HCT116 (cell line): ENCODE data around the gene TTC36. TPM values are rescaled to one million over a fixed set of nuclear protein-coding genes. Genes with fewer than 3 reads are reported as not detected.

Experiments
- ATAC-seq: fragments of 200-7000 bp; cut with Tn5 transposase; 2 replicates; pipeline ENCODE4 v1.9.1; 2020; ENCODE audit warnings: mild to moderate bottlenecking, moderate library complexity
- BruUV-seq: library from RNA; stranded (reverse); fragments of 400-500 nt; replicated peaks from 2 replicates; lab custom pipeline; 2021; lab: Mats Ljungman, UMichigan
- CTCF ChIA-PET: fragments of 300-600 bp; sonication (Branson Sonifier 250); formaldehyde crosslinking; loops from one replicate; lab custom pipeline; 2021; ENCODE audit warnings: antibody characterized with exemption; lab: Charles Lee
- POLR2A ChIA-PET: fragments of 300-600, 350-600 bp; sonication (Branson Sonifier 250); formaldehyde crosslinking; loops from one replicate; lab custom pipeline; 2021; ENCODE audit warnings: antibody characterized with exemption; lab: Charles Lee
- RAD21 ChIA-PET, 2 experiments: fragments of 300-600 bp; sonication (Branson Sonifier 250); formaldehyde crosslinking; loops; one replicate each; lab custom pipeline; 2023; ENCODE audit warnings: low total read pairs in 2 of 2; ENCODE audit not compliant: uncharacterized antibody in 2 of 2, unreplicated experiment in 2 of 2, low non-redundant PET in 1 of 2; lab: Charles Lee
- DNase-seq: peaks from one replicate; pipeline ENCODE4 v3.0.0-alpha.2; 2010; ENCODE audit warnings: low read depth, low spot score
- H2AFZ ChIP-seq: fragments of 200-600 bp; shearing (Covaris generic), sonication (generic); 2 replicates; pipeline ENCODE4 v1.6.1; 2017; ENCODE audit warnings: low read depth, mixed run types, mixed read lengths, antibody characterized with exemption, low read length; ENCODE audit not compliant: poor library complexity, severe bottlenecking
- H3K27ac ChIP-seq: 2 replicates; pipeline ENCODE4 v1.5.1; 2012; ENCODE audit warnings: low read depth, low read length
- H3K27me3 ChIP-seq: fragments of 200-600 bp; sonication (generic); 2 replicates; pipeline ENCODE4 v1.6.1; 2016; ENCODE audit warnings: mixed run types, low read length, mixed read lengths; ENCODE audit not compliant: insufficient read depth
- H3K36me3 ChIP-seq, 2 experiments: fragments of 200-500 bp in 1 of 2; fragments of 200-600 bp in 1 of 2; sonication (Bioruptor generic) in 1 of 2; sonication (generic) in 1 of 2; 2 replicates each; pipeline versions ENCODE4 v1.5.1 to v1.6.1; 2014 to 2016; ENCODE audit warnings: low read length in 2 of 2, inconsistent platforms in 1 of 2, mixed read lengths in 1 of 2, mixed run types in 1 of 2; ENCODE audit not compliant: insufficient read depth in 2 of 2, control insufficient read depth in 1 of 2
- H3K4me1 ChIP-seq, 2 experiments: fragments of 200-600 bp in 1 of 2; sonication (generic) in 1 of 2; 2 replicates each; pipeline versions ENCODE4 v1.5.1 to v1.6.1; 2012 to 2017; ENCODE audit warnings: low read length in 2 of 2, inconsistent platforms in 1 of 2, mild to moderate bottlenecking in 1 of 2, mixed read lengths in 1 of 2, mixed run types in 1 of 2, moderate library complexity in 1 of 2; ENCODE audit not compliant: insufficient read depth in 2 of 2, control insufficient read depth in 1 of 2
- H3K4me2 ChIP-seq: fragments of 200-600 bp; sonication (generic); 2 replicates; pipeline ENCODE4 v1.6.1; 2017; ENCODE audit warnings: mixed run types, low read length, mixed read lengths
- H3K4me3 ChIP-seq, 2 experiments: fragments of 200-600 bp in 1 of 2; sonication (generic) in 1 of 2; replicated peaks in 1 of 2; 2 replicates each; pipeline ENCODE4 v1.5.1; 2011 to 2016; ENCODE audit warnings: low read length in 2 of 2, control low read depth in 1 of 2, low read depth in 1 of 2, mild to moderate bottlenecking in 1 of 2, mixed read lengths in 1 of 2, mixed run types in 1 of 2
- H3K79me2 ChIP-seq: fragments of 200-600 bp; sonication (generic); 2 replicates; pipeline ENCODE4 v1.6.1; 2017; ENCODE audit warnings: mild to moderate bottlenecking, mixed run types, low read length, moderate library complexity, mixed read lengths; ENCODE audit not compliant: insufficient read depth
- H3K9ac ChIP-seq: fragments of 200-600 bp; sonication (generic); 2 replicates; pipeline ENCODE4 v1.6.1; 2016; ENCODE audit warnings: low read length, mixed read lengths
- H3K9me2 ChIP-seq: fragments of 200-600 bp; sonication (generic), shearing (Covaris generic); 2 replicates; pipeline ENCODE4 v1.6.1; 2017; ENCODE audit warnings: mixed run types, mild to moderate bottlenecking, moderate library complexity; ENCODE audit not compliant: insufficient read depth
- H3K9me3 ChIP-seq, 2 experiments: fragments of 200-500 bp in 1 of 2; fragments of 200-600 bp in 1 of 2; sonication (Bioruptor generic) in 1 of 2; sonication (generic) in 1 of 2; 2 replicates each; pipeline ENCODE4 v1.6.1; 2014 to 2017; ENCODE audit warnings: low read length in 2 of 2, mixed read lengths in 2 of 2, inconsistent platforms in 1 of 2, low read depth in 1 of 2, mild to moderate bottlenecking in 1 of 2, mixed run types in 1 of 2, moderate library complexity in 1 of 2; ENCODE audit not compliant: control insufficient read depth in 1 of 2, insufficient read depth in 1 of 2
- H4K20me1 ChIP-seq: fragments of 200-600 bp; sonication (generic), shearing (Covaris generic); 2 replicates; pipeline ENCODE4 v1.6.1; 2017; ENCODE audit warnings: mixed run types, mild to moderate bottlenecking, moderate library complexity; ENCODE audit not compliant: insufficient read depth
- ATF3 ChIP-seq: IDR thresholded peaks from 2 replicates; pipeline ENCODE4 v1.6.1; 2012
- EZH2phosphoT487 ChIP-seq: fragments of 200-600 bp; IDR thresholded peaks from 2 replicates; pipeline ENCODE4 v1.6.1; 2018; ENCODE audit warnings: antibody characterized with exemption, borderline replicate concordance
- POLR2A ChIP-seq: IDR thresholded peaks from 2 replicates; pipeline ENCODE4 v1.7.0; 2011; ENCODE audit warnings: borderline replicate concordance; ENCODE audit not compliant: insufficient read depth, insufficient read length; ENCODE audit errors: extremely low read depth
- POLR2AphosphoS5 ChIP-seq: IDR thresholded peaks from 2 replicates; pipeline ENCODE4 v1.6.1; 2011; ENCODE audit warnings: mild to moderate bottlenecking, low read depth, low read length, moderate library complexity
- RAD21 ChIP-seq: IDR thresholded peaks from 2 replicates; pipeline ENCODE4 v1.6.1; 2012; ENCODE audit warnings: low read depth, mild to moderate bottlenecking
- SIN3A ChIP-seq: IDR thresholded peaks from 2 replicates; pipeline ENCODE4 v1.6.1; 2012; ENCODE audit warnings: low read depth
- ZFX ChIP-seq: fragments of 450-650 bp; IDR thresholded peaks from 2 replicates; pipeline ENCODE4 v1.6.1; 2017
- ZNF274 ChIP-seq: fragments of 200-500 bp; sonication (Bioruptor generic); IDR thresholded peaks from 2 replicates; pipeline ENCODE4 v1.6.1; 2014; ENCODE audit warnings: mild to moderate bottlenecking, low read depth, low read length, inconsistent platforms
- intact Hi-C: fragments of 100-400 bp; cut with micrococcal nuclease; formaldehyde crosslinking; loops from 2 replicates; pipeline ENCODE4 v1.10.0; 2022
- total RNA-seq: library from RNA; stranded (reverse); gene quantifications from one replicate; pipeline ENCODE4 v1.2.1, GENCODE V29; 2021; ENCODE audit not compliant: unreplicated experiment
- TF ChIP-seq, protein P1 (sequence below), 3 experiments: fragments of 200-600 bp in 1 of 3; sonication (generic) in 1 of 3; IDR thresholded peaks in 2 of 3; conservative IDR thresholded peaks in 1 of 3; 2 replicates each; pipeline ENCODE4 v1.5.1; 2012 to 2017; ENCODE audit warnings: low read depth in 2 of 3, low read length in 2 of 3, antibody characterized with exemption in 1 of 3, borderline replicate concordance in 1 of 3, control low read depth in 1 of 3, mild to moderate bottlenecking in 1 of 3, mixed read lengths in 1 of 3, mixed run types in 1 of 3, moderate library complexity in 1 of 3; ENCODE audit not compliant: insufficient read depth in 1 of 3
- TF ChIP-seq, protein P2 (sequence below): IDR thresholded peaks from 2 replicates; pipeline ENCODE4 v1.6.1; 2012; ENCODE audit warnings: low read depth
- TF ChIP-seq, protein P3 (sequence below): IDR thresholded peaks from 2 replicates; pipeline ENCODE4 v1.6.1; 2012

TTC36 gene
- total RNA-seq, 1 experiment from 2014 or later = 0.47 TPM

GRCh38 chr11:118560806-118561205, 33.5 kb downstream of the TTC36 start:
- intact Hi-C loops = no loop called here
- ChIA-PET POLR2A (no interaction called here), CTCF (no interaction called here), RAD21 (no interaction called here)
- no peak overlapping the region for H2AFZ ChIP-seq
- H3K27me3 ChIP-seq = no peaks in the 10 kb centered on the region
- H3K4me1 ChIP-seq = peaks cover 3 to 7% of the 10 kb centered on the region in 2 experiments; a peak in 2 of 4 replicates
- H3K36me3 ChIP-seq = peaks cover 0 to 9% of the 10 kb centered on the region in 2 experiments; a peak in 2 of 4 replicates
- no peaks in the 10 kb centered on the region for H3K79me2 ChIP-seq
- no peak for ATAC-seq
- H3K9me2 ChIP-seq = no peaks in the 10 kb centered on the region
- BruUV-seq = no TSS peak
- TF ChIP-seq, protein P1, sequence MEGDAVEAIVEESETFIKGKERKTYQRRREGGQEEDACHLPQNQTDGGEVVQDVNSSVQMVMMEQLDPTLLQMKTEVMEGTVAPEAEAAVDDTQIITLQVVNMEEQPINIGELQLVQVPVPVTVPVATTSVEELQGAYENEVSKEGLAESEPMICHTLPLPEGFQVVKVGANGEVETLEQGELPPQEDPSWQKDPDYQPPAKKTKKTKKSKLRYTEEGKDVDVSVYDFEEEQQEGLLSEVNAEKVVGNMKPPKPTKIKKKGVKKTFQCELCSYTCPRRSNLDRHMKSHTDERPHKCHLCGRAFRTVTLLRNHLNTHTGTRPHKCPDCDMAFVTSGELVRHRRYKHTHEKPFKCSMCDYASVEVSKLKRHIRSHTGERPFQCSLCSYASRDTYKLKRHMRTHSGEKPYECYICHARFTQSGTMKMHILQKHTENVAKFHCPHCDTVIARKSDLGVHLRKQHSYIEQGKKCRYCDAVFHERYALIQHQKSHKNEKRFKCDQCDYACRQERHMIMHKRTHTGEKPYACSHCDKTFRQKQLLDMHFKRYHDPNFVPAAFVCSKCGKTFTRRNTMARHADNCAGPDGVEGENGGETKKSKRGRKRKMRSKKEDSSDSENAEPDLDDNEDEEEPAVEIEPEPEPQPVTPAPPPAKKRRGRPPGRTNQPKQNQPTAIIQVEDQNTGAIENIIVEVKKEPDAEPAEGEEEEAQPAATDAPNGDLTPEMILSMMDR (IDR thresholded peaks at IDR 0.05 in 2 of 3, conservative IDR thresholded peaks at IDR 0.05 in 1 of 3; ENCODE audit: borderline replicate concordance in 1 of 3, insufficient read depth in 1 of 3, low read depth in 2 of 3, low read length in 2 of 3) = no peak
- TF ChIP-seq, protein P2, sequence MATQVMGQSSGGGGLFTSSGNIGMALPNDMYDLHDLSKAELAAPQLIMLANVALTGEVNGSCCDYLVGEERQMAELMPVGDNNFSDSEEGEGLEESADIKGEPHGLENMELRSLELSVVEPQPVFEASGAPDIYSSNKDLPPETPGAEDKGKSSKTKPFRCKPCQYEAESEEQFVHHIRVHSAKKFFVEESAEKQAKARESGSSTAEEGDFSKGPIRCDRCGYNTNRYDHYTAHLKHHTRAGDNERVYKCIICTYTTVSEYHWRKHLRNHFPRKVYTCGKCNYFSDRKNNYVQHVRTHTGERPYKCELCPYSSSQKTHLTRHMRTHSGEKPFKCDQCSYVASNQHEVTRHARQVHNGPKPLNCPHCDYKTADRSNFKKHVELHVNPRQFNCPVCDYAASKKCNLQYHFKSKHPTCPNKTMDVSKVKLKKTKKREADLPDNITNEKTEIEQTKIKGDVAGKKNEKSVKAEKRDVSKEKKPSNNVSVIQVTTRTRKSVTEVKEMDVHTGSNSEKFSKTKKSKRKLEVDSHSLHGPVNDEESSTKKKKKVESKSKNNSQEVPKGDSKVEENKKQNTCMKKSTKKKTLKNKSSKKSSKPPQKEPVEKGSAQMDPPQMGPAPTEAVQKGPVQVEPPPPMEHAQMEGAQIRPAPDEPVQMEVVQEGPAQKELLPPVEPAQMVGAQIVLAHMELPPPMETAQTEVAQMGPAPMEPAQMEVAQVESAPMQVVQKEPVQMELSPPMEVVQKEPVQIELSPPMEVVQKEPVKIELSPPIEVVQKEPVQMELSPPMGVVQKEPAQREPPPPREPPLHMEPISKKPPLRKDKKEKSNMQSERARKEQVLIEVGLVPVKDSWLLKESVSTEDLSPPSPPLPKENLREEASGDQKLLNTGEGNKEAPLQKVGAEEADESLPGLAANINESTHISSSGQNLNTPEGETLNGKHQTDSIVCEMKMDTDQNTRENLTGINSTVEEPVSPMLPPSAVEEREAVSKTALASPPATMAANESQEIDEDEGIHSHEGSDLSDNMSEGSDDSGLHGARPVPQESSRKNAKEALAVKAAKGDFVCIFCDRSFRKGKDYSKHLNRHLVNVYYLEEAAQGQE = no peak
- TF ChIP-seq POLR2A (no peak), ATF3 (no peak), POLR2AphosphoS5 (no peak), ZFX (no peak), ZNF274 (no peak), RAD21 (no peak), EZH2phosphoT487 (no peak), SIN3A (no peak)
- TF ChIP-seq, protein P3, sequence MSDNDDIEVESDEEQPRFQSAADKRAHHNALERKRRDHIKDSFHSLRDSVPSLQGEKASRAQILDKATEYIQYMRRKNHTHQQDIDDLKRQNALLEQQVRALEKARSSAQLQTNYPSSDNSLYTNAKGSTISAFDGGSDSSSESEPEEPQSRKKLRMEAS = no peak
- H4K20me1 ChIP-seq = no peaks in the 10 kb centered on the region
- H3K4me2 ChIP-seq = no peak overlapping the region
- H3K9ac ChIP-seq = no peak overlapping the region
- H3K9me3 ChIP-seq = no peaks in the 10 kb centered on the region
- no peak overlapping the region for H3K4me3 ChIP-seq
- H3K27ac ChIP-seq = no peak overlapping the region
- DNase-seq = no peak
